HFF-Myc (cell line): ENCODE results near the gene BRSK1.

Source experiments
- DNase-seq: peaks from one replicate; pipeline ENCODE4 v3.0.0-alpha.2; 2011; ENCODE audit warnings: low read depth; ENCODE audit errors: extremely low read depth
- H3K4me3 ChIP-seq: replicated peaks from 2 replicates; pipeline ENCODE4 v1.5.1; 2011; ENCODE audit warnings: low read depth, mild to moderate bottlenecking, control low read depth, low read length
- TF ChIP-seq, protein P1 (sequence below): IDR thresholded peaks from 2 replicates; pipeline ENCODE4 v1.5.1; 2012; ENCODE audit warnings: mild to moderate bottlenecking, low read depth, low read length, control low read depth; ENCODE audit errors: missing control alignments

The BRSK1 gene

DNA sequence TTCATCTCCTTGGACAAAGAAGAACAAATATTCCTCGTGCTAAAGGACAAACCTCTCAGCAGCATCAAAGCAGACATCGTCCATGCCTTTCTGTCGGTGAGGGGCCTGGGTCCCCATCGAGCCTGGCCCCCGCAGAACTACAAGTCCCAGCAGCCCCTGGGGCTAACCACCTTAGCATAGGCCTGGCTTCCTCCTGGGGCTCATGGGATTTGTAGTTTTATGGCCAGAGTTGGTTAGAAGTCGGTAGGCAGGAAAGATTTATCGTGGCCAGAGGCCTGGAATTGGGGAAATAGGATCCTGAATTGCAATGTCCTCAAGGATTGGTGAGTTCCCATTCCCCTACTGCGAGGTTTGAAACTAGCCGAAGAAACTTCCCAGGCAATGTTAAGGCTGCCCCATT is 21.7 kb downstream of the BRSK1 start:
- H3K4me3 ChIP-seq, result no peak overlapping the region
- no peak for DNase-seq
- TF ChIP-seq, protein P1, sequence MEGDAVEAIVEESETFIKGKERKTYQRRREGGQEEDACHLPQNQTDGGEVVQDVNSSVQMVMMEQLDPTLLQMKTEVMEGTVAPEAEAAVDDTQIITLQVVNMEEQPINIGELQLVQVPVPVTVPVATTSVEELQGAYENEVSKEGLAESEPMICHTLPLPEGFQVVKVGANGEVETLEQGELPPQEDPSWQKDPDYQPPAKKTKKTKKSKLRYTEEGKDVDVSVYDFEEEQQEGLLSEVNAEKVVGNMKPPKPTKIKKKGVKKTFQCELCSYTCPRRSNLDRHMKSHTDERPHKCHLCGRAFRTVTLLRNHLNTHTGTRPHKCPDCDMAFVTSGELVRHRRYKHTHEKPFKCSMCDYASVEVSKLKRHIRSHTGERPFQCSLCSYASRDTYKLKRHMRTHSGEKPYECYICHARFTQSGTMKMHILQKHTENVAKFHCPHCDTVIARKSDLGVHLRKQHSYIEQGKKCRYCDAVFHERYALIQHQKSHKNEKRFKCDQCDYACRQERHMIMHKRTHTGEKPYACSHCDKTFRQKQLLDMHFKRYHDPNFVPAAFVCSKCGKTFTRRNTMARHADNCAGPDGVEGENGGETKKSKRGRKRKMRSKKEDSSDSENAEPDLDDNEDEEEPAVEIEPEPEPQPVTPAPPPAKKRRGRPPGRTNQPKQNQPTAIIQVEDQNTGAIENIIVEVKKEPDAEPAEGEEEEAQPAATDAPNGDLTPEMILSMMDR, result no peak

DNA sequence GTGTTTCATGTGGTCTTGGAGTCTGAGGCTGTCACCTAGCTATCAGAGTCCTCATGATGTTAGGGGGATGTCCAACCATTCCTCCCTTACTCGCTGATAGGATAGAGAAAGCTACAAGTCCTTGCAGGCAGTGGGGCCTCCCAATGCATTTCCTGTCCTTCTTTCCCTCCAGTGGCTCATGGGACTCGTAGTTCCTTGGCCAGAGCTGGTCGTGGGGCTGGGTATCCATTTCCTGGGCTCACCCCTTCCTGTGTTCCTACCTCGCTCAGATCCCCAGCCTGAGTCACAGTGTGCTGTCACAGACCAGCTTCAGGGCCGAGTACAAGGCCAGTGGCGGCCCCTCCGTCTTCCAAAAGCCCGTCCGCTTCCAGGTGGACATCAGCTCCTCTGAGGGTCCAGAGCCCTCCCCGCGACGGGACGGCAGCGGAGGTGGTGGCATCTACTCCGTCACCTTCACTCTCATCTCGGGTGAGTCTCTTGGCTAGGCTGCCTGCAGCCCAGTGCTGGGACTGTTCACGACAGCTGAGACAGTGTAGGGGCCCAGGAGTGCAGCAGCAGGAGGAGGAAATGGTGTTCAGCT is 22.3 kb downstream of the BRSK1 start:
- TF ChIP-seq, protein P1, result no peak
- DNase-seq, result no peak
- H3K4me3 ChIP-seq, result no peak overlapping the region

GRCh38 chr19:55306712-55307111 is 22.9 kb downstream of the BRSK1 start:
- DNase-seq, result no peak
- no peak overlapping the region for H3K4me3 ChIP-seq
- TF ChIP-seq, protein P1, result no peak

GRCh38 chr19:55308281-55308680 is 24.5 kb downstream of the BRSK1 start:
- no peak for DNase-seq
- TF ChIP-seq, protein P1, result no peak
- H3K4me3 ChIP-seq, result no peak overlapping the region

DNA sequence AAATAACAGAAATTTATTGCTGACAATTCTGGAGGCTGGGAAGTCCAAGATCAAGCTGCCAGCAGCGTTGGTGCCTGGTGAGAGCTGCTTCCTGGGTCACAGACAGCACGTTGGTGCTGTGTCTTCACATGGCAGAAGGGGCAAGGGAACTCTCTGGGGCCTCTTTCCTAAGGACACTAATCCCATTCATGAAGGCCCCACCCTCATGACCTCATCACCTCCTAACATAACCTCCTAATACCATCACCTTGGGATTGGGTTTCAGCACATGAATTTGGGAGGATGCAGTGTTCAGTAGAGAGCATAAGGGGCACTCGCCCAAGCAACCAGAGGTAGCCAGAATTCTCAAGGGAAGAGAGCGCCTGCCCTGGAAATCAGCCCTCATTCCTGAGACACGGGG is 25.7 kb downstream of the BRSK1 start:
- DNase-seq, result no peak
- H3K4me3 ChIP-seq, result no peak overlapping the region
- TF ChIP-seq, protein P1, result no peak

- H3K4me3 ChIP-seq, result no peak overlapping the region
- TF ChIP-seq, protein P1, result no peak
- no peak for DNase-seq
Observed at GRCh38 chr19:55310498-55310897, 26.7 kb downstream of the BRSK1 start.

GRCh38 chr19:55311397-55311796 is 27.6 kb downstream of the BRSK1 start:
- DNase-seq, result no peak
- TF ChIP-seq, protein P1, result no peak
- H3K4me3 ChIP-seq, result no peak overlapping the region
